Hepatocyte (in vitro differentiated cells): ENCODE results near the gene FGB. TPM values are rescaled to one million over a fixed set of nuclear protein-coding genes. Genes with fewer than 3 reads are reported as not detected.

ENCODE experiments used
- DNase-seq: peaks from one replicate; pipeline ENCODE4 v3.0.0-alpha.2; 2016; ENCODE audit warnings: low spot score
- H2AFZ ChIP-seq: fragments of 200-600 bp; sonication (generic); 2 replicates; pipeline ENCODE4 v1.6.0; 2016; ENCODE audit warnings: antibody characterized with exemption, mild to moderate bottlenecking
- H3K27ac ChIP-seq: fragments of 200-600 bp; sonication (generic); 2 replicates; pipeline ENCODE4 v1.5.1; 2016; ENCODE audit warnings: mild to moderate bottlenecking
- H3K27me3 ChIP-seq: fragments of 200-600 bp; sonication (generic); 2 replicates; pipeline ENCODE4 v1.6.1; 2016
- H3K36me3 ChIP-seq: fragments of 200-600 bp; sonication (generic); replicated peaks from 2 replicates; pipeline ENCODE4 v1.5.1; 2016; ENCODE audit warnings: low read depth; ENCODE audit not compliant: insufficient read depth
- H3K4me1 ChIP-seq: fragments of 200-600 bp; sonication (generic); 2 replicates; pipeline ENCODE4 v1.5.1; 2016; ENCODE audit warnings: mild to moderate bottlenecking, moderate library complexity; ENCODE audit not compliant: insufficient read depth
- H3K4me2 ChIP-seq: fragments of 200-600 bp; sonication (generic); 2 replicates; pipeline ENCODE4 v1.6.0; 2016
- H3K4me3 ChIP-seq: fragments of 200-600 bp; sonication (generic); 2 replicates; pipeline ENCODE4 v1.5.1; 2016; ENCODE audit warnings: mild to moderate bottlenecking
- H3K79me2 ChIP-seq: fragments of 200-600 bp; sonication (generic); 2 replicates; pipeline ENCODE4 v1.6.0; 2017; ENCODE audit warnings: mild to moderate bottlenecking
- H3K9me2 ChIP-seq: fragments of 200-600 bp; sonication (generic); replicated peaks from 2 replicates; pipeline ENCODE4 v1.6.0; 2017; ENCODE audit warnings: mild to moderate bottlenecking; ENCODE audit not compliant: insufficient read depth
- H3K9me3 ChIP-seq: fragments of 200-600 bp; sonication (generic); 2 replicates; pipeline ENCODE4 v1.5.1; 2016; ENCODE audit warnings: low read depth, mild to moderate bottlenecking
- H4K20me1 ChIP-seq: fragments of 200-600 bp; sonication (generic); 2 replicates; pipeline ENCODE4 v1.6.0; 2016; ENCODE audit warnings: mild to moderate bottlenecking; ENCODE audit not compliant: insufficient read depth, poor library complexity, severe bottlenecking
- CTCF ChIP-seq: fragments of 200-600 bp; sonication (generic); IDR thresholded peaks from 2 replicates; pipeline ENCODE4 v1.5.1; 2016; ENCODE audit warnings: antibody characterized with exemption, mild to moderate bottlenecking; ENCODE audit not compliant: poor library complexity
- EZH2 ChIP-seq: fragments of 200-600 bp; sonication (generic); IDR thresholded peaks from 2 replicates; pipeline ENCODE4 v1.6.1; 2016; ENCODE audit warnings: antibody characterized with exemption, mild to moderate bottlenecking, borderline replicate concordance
- EZH2phosphoT487 ChIP-seq: fragments of 200-600 bp; sonication (generic); IDR thresholded peaks from one replicate; pipeline ENCODE4 v1.6.1; 2018; ENCODE audit warnings: antibody characterized with exemption, mild to moderate bottlenecking, low read depth, moderate library complexity; ENCODE audit not compliant: unreplicated experiment, severe bottlenecking
- WGBS: methylation state at CpG from one replicate; pipeline ENCODE4 v1.1.6; 2016; ENCODE audit warnings: low lambda C conversion rate; ENCODE audit errors: missing lambda C conversion rate; 5-methylcytosine and 5-hydroxymethylcytosine counted together
- polyA plus RNA-seq: library from polyadenylated mRNA; unstranded; fragments of >200 nt; fragmentation: Nextera tagmentation; extraction: Ambion mirVana; gene quantifications from 2 replicates; pipeline ENCODE4 v1.2.1, GENCODE V29; 2016
- total RNA-seq: library from RNA; depleted of rRNA; stranded (reverse); fragments of >200 nt; gene quantifications from 2 replicates; pipeline ENCODE4 v1.2.3, GENCODE V29; 2014

Gene FGB
- total and polyA plus RNA-seq, 2 experiments from 2014 or later: 1,901 to 2,096 TPM

GRCh38 chr4:154586296-154587033 lies 23.7 kb downstream of the FGB start:
- H3K4me1 ChIP-seq: peaks cover 7% of the 10 kb centered on the region
- TF ChIP-seq EZH2: no peak
- no peak for TF ChIP-seq CTCF
- TF ChIP-seq EZH2phosphoT487: no peak
- H3K36me3 ChIP-seq: no peaks in the 10 kb centered on the region
- no peak for DNase-seq
- H3K9me2 ChIP-seq: no peaks in the 10 kb centered on the region
- H3K4me3 ChIP-seq: no peak overlapping the region
- 93% methylated on average over 13 of the region's 13 CpGs for WGBS
- no peaks in the 10 kb centered on the region for H3K79me2 ChIP-seq
- no peak overlapping the region for H3K4me2 ChIP-seq
- no peak overlapping the region for H3K27ac ChIP-seq
- H4K20me1 ChIP-seq: no peaks in the 10 kb centered on the region
- no peaks in the 10 kb centered on the region for H3K9me3 ChIP-seq
- H3K27me3 ChIP-seq: no peaks in the 10 kb centered on the region
- H2AFZ ChIP-seq: no peak overlapping the region

- Histone ChIP-seq H4K20me1 (no peaks in the 10 kb centered on the region), H3K36me3 (no peaks in the 10 kb centered on the region), H3K4me2 (peak overlapping the region; percentile 69), H3K27me3 (no peaks in the 10 kb centered on the region), H3K9me3 (no peaks in the 10 kb centered on the region), H3K79me2 (no peaks in the 10 kb centered on the region), H3K4me3 (no peak overlapping the region), H3K27ac (no peak overlapping the region), H3K9me2 (no peaks in the 10 kb centered on the region), H3K4me1 (peaks cover 9% of the 10 kb centered on the region), H2AFZ (no peak overlapping the region)
- TF ChIP-seq EZH2phosphoT487 (no peak), CTCF (no peak), EZH2 (no peak)
- no peak for DNase-seq
- 89% methylated on average over 2 of the region's 2 CpGs for WGBS
Observed at GRCh38 chr4:154588198-154588597, 25.4 kb downstream of the FGB start.

- 51% methylated on average over 7 of the region's 7 CpGs for WGBS
- Histone ChIP-seq H3K4me3 (peak overlapping the region; percentile 27), H2AFZ (no peak overlapping the region), H3K9me2 (no peaks in the 10 kb centered on the region), H3K27ac (peak overlapping the region; percentile 34), H3K36me3 (no peaks in the 10 kb centered on the region), H3K4me2 (peak overlapping the region; percentile 69), H3K79me2 (no peaks in the 10 kb centered on the region), H3K9me3 (no peaks in the 10 kb centered on the region), H3K4me1 (peaks cover 9% of the 10 kb centered on the region), H3K27me3 (no peaks in the 10 kb centered on the region), H4K20me1 (no peaks in the 10 kb centered on the region)
- no peak for TF ChIP-seq EZH2
- TF ChIP-seq CTCF: no peak
- no peak for TF ChIP-seq EZH2phosphoT487
- DNase-seq: no peak
Observed at GRCh38 chr4:154589296-154590197, 26.7 kb downstream of the FGB start.
